ENCODE data around the gene ATG16L2. TPM values are rescaled to one million over a fixed set of nuclear protein-coding genes. Genes with fewer than 3 reads are reported as not detected.

The ATG16L2 gene
- polyA plus RNA-seq, 2 of the 4 experiments (the other 2 are of a cell fraction): 6.1 to 6.3 TPM

GRCh38 chr11:72848846-72849466 lies 34.7 kb downstream of the ATG16L2 start:
- no peaks in the 10 kb centered on the region for H3K4me1 ChIP-seq
- ATAC-seq (peak; percentile 76 to 84; a peak in 5 of 6 replicates), DNase-seq (ENCODE audit: low read depth in 1 of 2, low spot score in 1 of 2) (peak; percentile 50 to 54), FAIRE-seq (no peak)
- no peaks in the 10 kb centered on the region for H3K9me3 ChIP-seq
- H3K27ac ChIP-seq: no peak overlapping the region
- no peak overlapping the region for H3K4me3 ChIP-seq
- ChIA-PET POLR2A (no interaction called here), CTCF (interaction anchor here (0.7 to 2.1 kb wide), 10 partner anchors 8 to 330 kb away, joined by 3 to 9 read pairs (median 4); no protein-coding TSS in a partner anchor)
- 69% methylated on average over 6 of the region's 6 CpGs for WGBS (ENCODE audit: missing lambda C conversion rate)
- no peak overlapping the region for H3K4me2 ChIP-seq
- TF ChIP-seq HDAC2 (IDR thresholded peaks at IDR 0.05) (no peak), RAD21 (conservative IDR thresholded peaks at IDR 0.05 in 1 of 2, IDR thresholded peaks at IDR 0.05 in 1 of 2) (peak; percentile 61 to 64; a peak in 4 of 5 replicates), SMC3 (IDR thresholded peaks at IDR 0.05) (peak; percentile 55), JUNB (IDR thresholded peaks at IDR 0.05) (no peak), CTCF (IDR thresholded peaks at IDR 0.05) (peak; percentile 68), FOSL2 (IDR thresholded peaks at IDR 0.05) (no peak), FOSL2 (CRISPR knock-in tag; IDR thresholded peaks at IDR 0.05) (no peak)

- POLR2A ChIA-PET: no interaction called here
- 97% methylated on average over 3 of the region's 3 CpGs for WGBS (ENCODE audit: missing lambda C conversion rate)
Observed at GRCh38 chr11:72850832-72851231, 36.6 kb downstream of the ATG16L2 start.

GRCh38 chr11:72851726-72852125 lies 37.5 kb downstream of the ATG16L2 start:
- CTCF ChIA-PET: interaction anchor here (0.6 to 1.6 kb wide), 4 partner anchors 12 to 542 kb away, joined by 3 to 5 read pairs (median 4); no protein-coding TSS in a partner anchor
- DNase-seq (ENCODE audit: low read depth in 1 of 2, low spot score in 1 of 2): no peak
- no peak for FAIRE-seq
- 88% methylated on average over 4 of the region's 4 CpGs for WGBS (ENCODE audit: missing lambda C conversion rate)
- H3K27ac ChIP-seq: no peak overlapping the region
- H3K4me3 ChIP-seq: no peak overlapping the region
- H3K4me1 ChIP-seq: no peaks in the 10 kb centered on the region
- TF ChIP-seq E2F6 (IDR thresholded peaks at IDR 0.05; ENCODE audit: borderline replicate concordance, low read depth): no peak
- TF ChIP-seq CEBPB (IDR thresholded peaks at IDR 0.05): no peak
- TF ChIP-seq TFCP2L1 (CRISPR knock-in tag; IDR thresholded peaks at IDR 0.05): no peak
- no peak for TF ChIP-seq POLR2AphosphoS2 (conservative IDR thresholded peaks at IDR 0.05; ENCODE audit: low read length)
- no peak for TF ChIP-seq JUN (IDR thresholded peaks at IDR 0.05)
- no peak for TF ChIP-seq MAX (IDR thresholded peaks at IDR 0.05)
- no peak for TF ChIP-seq CTCF (IDR thresholded peaks at IDR 0.05)
- no peak for TF ChIP-seq CHD2 (IDR thresholded peaks at IDR 0.05; ENCODE audit: low read length, partially characterized antibody)
- no peak for TF ChIP-seq PBX3 (IDR thresholded peaks at IDR 0.05)
- TF ChIP-seq SMC3 (IDR thresholded peaks at IDR 0.05): no peak
- no peak for TF ChIP-seq RNF2 (IDR thresholded peaks at IDR 0.05; ENCODE audit: borderline replicate concordance, low read depth)
- TF ChIP-seq CBX2 (IDR thresholded peaks at IDR 0.05; ENCODE audit: borderline replicate concordance, low read depth): no peak
- TF ChIP-seq EHMT2 (IDR thresholded peaks at IDR 0.05; ENCODE audit: low read depth): no peak
- no peaks in the 10 kb centered on the region for H3K9me3 ChIP-seq
- no peak overlapping the region for H3K4me2 ChIP-seq
- POLR2A ChIA-PET: no interaction called here
- ATAC-seq: no peak

More at GRCh38 chr11:72850832-72851231, 36.6 kb downstream of the ATG16L2 start:
- TF ChIP-seq ZC3H11A (IDR thresholded peaks at IDR 0.05) (no peak), PHF8 (IDR thresholded peaks at IDR 0.05; ENCODE audit: borderline replicate concordance, low read depth) (no peak), GATA3 (IDR thresholded peaks at IDR 0.05; ENCODE audit: borderline replicate concordance) (no peak)
- H3K4me3 ChIP-seq: no peak overlapping the region
- FAIRE-seq (no peak), DNase-seq (ENCODE audit: low read depth in 1 of 2, low spot score in 1 of 2) (no peak), ATAC-seq (no peak)
- H3K4me2 ChIP-seq: no peak overlapping the region
- H3K4me1 ChIP-seq: no peaks in the 10 kb centered on the region
- no peak overlapping the region for H3K27ac ChIP-seq
- CTCF ChIA-PET: interaction anchor here (0.7 to 2.1 kb wide), 3 partner anchors 14 to 307 kb away, joined by 3 to 9 read pairs (median 3); no protein-coding TSS in a partner anchor
- no peaks in the 10 kb centered on the region for H3K9me3 ChIP-seq

All from A549 (cell line).